HG03139 (cell line): ENCODE results near the gene TMEM45A.
"Not testable (repeated sequence)": the region's sequence is repeated elsewhere in the genome, so short reads cannot be mapped to it uniquely, and the experiment has no call there.

Experiments used
- ATAC-seq: cut with Tn5 transposase; IDR thresholded peaks from one replicate; pipeline ENCODE4 v1.9.1; 2021; ENCODE audit not compliant: unreplicated experiment

The TMEM45A gene

GRCh38 chr3:100492059-100493006, at the start of gene TMEM45A:
Gene TMEM45A, plus strand, starts transcription at chr3:100492619. Its CDS starts 62,593 bp downstream, at chr3:100555212.
- ATAC-seq, result peak; percentile 99

DNA sequence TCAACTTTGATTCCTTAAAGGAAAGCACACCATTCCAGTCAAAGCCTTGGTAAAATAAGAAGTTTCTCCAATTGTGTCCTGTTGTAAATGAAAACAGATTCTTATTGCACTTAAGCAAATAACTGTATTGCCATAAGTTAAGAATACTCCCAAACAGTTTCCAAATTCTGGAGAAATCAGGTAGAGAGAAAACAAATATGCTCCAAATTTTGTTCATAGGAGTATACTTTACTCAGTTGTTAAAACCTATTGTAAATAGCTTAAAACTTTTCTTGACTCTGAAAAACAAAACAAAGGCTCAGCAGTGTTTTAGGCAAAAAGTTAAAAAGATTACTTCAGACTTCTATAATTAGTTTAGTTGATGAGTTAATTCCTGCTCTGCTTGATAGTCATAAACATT, 48.7 kb upstream of the TMEM45A start:
- ATAC-seq, result no peak

- not testable (repeated sequence) for ATAC-seq
Measured at GRCh38 chr3:100447067-100447466, 45.4 kb upstream of the TMEM45A start.

DNA sequence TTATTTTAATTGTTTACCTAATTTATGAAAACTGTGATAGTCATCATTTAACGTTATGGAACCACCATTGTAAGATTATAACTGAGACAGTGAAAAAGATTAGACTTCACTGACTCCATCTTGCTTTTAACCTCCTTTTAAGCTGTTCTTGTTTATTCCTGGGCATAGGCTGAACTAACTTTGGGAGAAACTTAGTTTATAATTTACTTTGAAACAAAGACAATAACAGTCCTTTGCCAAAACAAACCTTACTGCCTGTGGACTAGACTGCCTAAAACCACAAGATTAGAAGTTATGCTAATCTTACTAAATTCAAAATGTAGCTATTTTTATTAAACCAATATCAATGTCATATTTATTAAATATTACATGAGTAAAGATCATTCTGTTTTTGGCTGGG, 44.3 kb upstream of the TMEM45A start:
- ATAC-seq, result no peak

DNA sequence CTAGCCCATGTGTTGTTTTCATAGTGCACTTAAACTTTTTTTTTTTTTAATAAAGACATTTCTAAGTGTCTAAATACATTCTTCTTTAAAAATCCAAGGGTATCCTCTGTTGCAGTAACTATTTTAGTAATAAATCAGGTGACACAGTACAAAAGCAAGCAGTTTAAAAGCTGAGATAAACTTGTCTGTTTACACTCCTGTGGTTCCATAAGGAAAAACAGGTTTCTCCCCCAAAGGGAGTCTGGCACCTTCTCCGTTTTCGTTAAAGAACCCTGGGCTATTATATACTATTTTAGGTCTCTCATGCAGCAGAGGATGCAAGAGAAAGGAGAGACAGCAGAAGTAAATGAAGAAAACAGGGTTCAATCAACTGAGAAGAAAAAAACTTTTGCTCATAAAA, 43.2 kb upstream of the TMEM45A start:
- ATAC-seq, result no peak

GRCh38 chr3:100454677-100455076, 37.7 kb upstream of the TMEM45A start:
- no peak for ATAC-seq

GRCh38 chr3:100455841-100456550, 36.4 kb upstream of the TMEM45A start:
- no peak for ATAC-seq

GRCh38 chr3:100456745-100457144, 35.7 kb upstream of the TMEM45A start:
- no peak for ATAC-seq

DNA sequence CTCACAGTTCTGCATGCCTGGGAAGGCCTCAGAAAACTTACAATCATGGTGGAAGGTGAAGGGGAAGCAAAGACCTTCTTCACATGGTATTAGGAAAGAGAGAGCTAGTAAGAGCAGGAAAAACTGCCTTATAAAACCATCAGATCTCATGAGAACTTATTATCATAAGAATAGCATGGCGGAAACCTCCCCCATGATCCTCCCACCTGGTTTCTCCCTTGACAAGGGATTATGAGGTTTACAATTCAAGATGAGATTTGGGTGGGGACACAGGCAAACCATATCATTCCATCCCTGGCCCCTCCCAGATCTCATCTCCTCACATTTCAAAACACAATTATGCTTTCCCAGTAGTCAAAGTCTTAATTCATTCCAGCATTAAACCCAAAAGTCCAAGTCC, 34.6 kb upstream of the TMEM45A start:
- ATAC-seq, result no peak

GRCh38 chr3:100458814-100459213, 33.6 kb upstream of the TMEM45A start:
- no peak for ATAC-seq

DNA sequence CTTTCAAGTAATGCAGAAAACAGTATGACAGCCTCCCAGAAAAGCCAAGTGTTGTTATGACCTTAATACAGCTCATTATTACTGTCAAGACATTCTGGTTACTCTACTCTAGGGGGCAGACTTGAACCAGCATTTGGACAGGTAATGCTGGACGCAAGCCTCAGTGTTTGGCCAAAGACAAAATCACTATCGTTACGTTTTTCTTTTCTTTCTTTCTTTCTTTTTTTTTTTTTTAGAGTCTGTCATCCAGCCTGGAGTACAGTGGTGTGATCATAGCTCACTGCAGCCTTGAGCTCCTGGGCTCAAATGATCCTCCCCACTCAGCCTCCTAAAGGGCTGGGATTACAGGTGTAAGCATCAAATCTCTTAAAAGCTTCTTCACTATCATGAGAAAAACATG, 29.4 kb upstream of the TMEM45A start:
- peak; percentile 77 for ATAC-seq

GRCh38 chr3:100463646-100464155, 28.7 kb upstream of the TMEM45A start:
- ATAC-seq, result no peak

DNA sequence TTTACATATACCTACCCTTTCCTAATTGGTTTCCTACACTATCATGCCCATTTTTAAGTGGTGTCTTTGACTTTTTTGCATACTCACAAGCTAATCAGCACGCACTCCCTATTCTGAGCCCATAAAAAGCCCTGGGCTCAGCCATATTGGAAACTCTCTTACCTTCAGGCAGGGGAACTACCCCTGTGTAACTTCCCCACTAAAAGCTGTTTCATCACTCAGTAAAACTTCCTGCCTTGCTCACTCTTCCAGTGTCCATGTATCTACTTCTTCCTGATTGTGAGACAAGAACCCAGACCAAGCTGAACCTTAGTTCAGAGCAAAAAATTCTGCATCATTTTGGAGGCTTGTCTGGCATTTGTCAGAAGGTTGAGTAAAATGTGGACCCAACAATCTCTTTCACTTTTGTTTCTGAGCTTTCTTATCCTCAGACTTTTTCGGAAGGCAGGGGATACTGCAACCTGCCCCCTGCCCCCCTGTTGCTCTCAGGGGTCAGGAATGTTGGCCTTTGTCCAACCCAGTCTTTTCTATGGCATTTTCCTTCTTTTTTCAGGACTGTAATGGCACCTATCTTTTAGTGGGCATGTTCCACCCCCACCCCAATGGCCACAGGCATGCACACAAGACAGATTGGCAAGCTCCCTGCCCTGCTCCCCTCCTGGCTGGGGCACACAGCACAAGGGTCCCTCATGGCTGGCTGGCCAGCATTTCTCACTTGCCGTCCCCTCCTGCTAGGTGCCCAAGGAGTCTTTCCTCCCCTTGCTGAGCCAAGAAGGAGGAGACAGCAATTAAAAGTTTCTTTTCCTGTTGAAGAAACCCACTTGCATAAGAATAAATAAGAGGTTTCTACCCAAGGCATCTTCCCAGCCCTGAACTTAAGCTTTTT, 26.3 kb upstream of the TMEM45A start:
- ATAC-seq, result no peak

DNA sequence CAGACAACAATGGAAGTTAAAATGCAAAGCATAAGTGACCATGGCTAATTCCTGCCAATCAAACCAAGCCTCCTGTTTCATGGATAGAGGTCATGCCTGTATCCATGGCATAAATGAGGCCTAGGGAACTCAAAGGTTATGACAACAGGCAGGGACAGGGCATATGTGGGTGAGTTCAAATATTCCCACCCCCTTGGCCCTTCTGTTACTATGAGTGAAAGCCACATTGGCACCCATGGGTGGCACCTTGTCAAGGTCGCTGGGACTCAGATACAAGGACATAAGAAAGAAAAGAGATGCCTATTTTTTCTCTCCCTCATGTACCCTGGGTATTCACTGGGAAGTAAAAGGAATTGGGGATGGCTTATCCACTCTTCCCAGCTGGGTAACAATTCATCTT, 25.3 kb upstream of the TMEM45A start:
- ATAC-seq, result no peak

DNA sequence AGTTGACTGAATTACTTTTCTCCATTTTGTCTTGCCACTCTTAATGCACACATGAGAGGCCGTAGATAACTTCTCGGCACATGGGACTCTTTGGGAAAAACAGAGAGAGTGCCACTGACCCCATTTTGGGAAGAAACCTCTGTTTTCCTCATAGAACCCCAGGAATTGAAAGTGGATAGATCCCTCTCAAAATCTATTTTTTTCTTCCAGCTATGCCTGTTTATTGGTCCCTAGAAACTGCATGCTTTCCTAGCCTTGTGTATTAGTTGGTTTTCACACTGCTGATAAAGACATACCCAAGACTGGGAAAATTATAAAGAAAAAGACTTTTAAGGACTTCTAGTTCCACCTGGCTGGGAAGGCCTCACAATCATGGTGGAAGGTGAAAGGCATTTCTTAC, 23.7 kb upstream of the TMEM45A start:
- no peak for ATAC-seq

- ATAC-seq, result no peak
Measured at GRCh38 chr3:100470951-100471350, 21.5 kb upstream of the TMEM45A start.

DNA sequence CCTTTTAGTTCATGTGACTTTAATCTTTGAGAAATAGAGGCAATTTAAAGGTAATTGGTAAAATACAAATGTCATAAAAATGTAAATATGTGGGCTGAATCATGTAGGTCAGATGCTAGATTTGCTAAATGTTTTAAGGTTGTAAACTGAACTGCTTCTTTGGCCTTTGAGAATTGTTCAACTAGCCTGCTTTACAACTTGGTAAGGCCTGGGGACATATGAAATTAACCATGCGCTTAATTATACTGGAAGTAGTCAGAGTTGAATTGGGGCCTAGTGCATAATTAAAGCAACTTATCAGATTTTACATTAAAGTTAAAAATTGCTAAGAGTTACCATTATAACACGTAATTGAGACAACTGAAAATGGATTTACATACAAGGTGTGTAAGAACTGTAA, 21.0 kb upstream of the TMEM45A start:
- ATAC-seq, result no peak

DNA sequence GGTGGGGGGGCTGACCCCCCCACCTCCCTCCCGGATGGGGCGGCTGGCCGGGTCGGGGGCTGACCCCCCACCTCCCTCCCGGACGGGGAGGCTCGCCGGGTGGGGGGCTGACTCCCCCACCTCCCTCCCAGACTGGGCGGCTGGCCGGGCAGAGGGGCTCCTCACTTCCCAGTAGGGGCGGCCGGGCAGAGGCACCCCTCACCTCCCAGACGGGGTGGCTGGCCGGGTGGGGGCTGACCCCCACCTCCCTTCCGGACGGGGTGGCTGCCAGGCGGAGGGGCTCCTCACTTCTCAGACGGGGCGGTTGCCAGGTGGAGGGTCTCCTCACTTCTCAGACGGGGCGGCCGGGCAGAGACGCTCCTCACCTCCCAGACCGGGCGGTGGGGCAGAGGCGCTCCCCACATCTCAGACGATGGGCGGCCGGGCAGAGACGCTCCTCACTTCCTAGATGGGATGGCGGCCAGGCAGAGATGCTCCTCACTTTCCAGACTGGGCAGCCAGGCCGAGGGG, 14.5 kb upstream of the TMEM45A start:
- not testable (repeated sequence) for ATAC-seq

- not testable (repeated sequence) for ATAC-seq
Measured at GRCh38 chr3:100478521-100478920, 13.9 kb upstream of the TMEM45A start.

- ATAC-seq, result no peak
Measured at GRCh38 chr3:100480081-100480480, 12.3 kb upstream of the TMEM45A start.

DNA sequence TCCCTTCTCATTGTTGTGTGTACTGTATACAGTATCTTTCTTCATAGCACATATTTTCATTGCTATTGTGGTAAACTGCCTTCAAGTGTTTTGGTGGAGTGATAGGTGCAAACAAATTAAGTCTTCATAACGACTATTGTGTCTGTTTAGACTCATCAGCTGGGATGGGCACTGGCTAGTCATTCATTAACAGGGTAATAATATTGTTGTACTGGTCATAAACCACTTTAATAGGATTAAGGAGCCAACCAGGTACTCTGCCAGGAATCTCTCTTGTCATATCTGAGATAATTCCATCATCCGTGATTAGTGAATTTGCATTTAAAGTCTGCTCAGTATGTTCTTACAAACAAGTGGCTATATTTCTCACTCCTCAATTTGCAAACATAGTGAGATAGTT, 10.2 kb upstream of the TMEM45A start:
- no peak for ATAC-seq
